ENCODE data around the gene LPCAT3.

- TF ChIP-seq TCF12 (IDR thresholded peaks at IDR 0.05; ENCODE audit: low read depth) (no peak), EP300 (IDR thresholded peaks at IDR 0.05; ENCODE audit: borderline replicate concordance) (no peak), TEAD4 (IDR thresholded peaks at IDR 0.05) (no peak), REST (IDR thresholded peaks at IDR 0.05; ENCODE audit: low read depth) (no peak), CEBPB (IDR thresholded peaks at IDR 0.05) (no peak), EGR1 (IDR thresholded peaks at IDR 0.05) (no peak)
- TF ChIP-seq, protein P1, sequence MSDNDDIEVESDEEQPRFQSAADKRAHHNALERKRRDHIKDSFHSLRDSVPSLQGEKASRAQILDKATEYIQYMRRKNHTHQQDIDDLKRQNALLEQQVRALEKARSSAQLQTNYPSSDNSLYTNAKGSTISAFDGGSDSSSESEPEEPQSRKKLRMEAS (IDR thresholded peaks at IDR 0.05): no peak
- TF ChIP-seq, protein P2, sequence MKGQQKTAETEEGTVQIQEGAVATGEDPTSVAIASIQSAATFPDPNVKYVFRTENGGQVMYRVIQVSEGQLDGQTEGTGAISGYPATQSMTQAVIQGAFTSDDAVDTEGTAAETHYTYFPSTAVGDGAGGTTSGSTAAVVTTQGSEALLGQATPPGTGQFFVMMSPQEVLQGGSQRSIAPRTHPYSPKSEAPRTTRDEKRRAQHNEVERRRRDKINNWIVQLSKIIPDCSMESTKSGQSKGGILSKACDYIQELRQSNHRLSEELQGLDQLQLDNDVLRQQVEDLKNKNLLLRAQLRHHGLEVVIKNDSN (IDR thresholded peaks at IDR 0.05): no peak
Observed at GRCh38 chr12:6941782-6942181, 76.5 kb downstream of the LPCAT3 start.

Data from Ishikawa (cell line).